HL-60 (cell line): ENCODE measurements around the gene SEMA3D.

Source experiments
- GABPA ChIP-seq: IDR thresholded peaks from 2 replicates; pipeline ENCODE4 v1.6.1; 2012; ENCODE audit warnings: low read depth
- POLR2AphosphoS5 ChIP-seq: IDR thresholded peaks from 2 replicates; pipeline ENCODE4 v1.6.1; 2012; ENCODE audit warnings: low read depth
- TF ChIP-seq, protein P1 (sequence below): IDR thresholded peaks from one replicate; pipeline ENCODE4 v1.5.1; 2011; ENCODE audit warnings: low read length, control low read depth, inconsistent platforms; ENCODE audit not compliant: insufficient read depth
- TF ChIP-seq, protein P2 (sequence below): IDR thresholded peaks from 2 replicates; pipeline ENCODE4 v1.6.1; 2012; ENCODE audit warnings: low read depth; ENCODE audit not compliant: insufficient replicate concordance

DNA sequence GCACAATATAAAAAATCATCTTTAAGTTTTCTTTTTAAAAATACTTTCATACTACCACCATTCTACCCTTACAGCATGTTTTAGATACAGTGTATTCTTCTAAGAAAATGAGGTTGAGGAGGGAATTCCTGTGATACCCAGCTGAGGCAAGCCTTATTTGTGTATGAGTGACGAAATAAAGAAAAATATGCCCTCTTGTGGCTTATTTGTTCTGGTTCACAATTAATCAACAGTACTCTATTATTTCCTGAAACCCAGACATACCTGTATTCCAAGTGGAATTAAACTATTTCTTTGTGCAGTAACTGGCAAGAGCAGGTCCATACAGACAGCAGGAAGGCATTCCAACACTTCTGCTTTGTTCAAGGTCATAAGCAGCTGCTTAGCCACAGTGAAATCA lies 4.5 kb upstream of the SEMA3D start:
- TF ChIP-seq, protein P1, sequence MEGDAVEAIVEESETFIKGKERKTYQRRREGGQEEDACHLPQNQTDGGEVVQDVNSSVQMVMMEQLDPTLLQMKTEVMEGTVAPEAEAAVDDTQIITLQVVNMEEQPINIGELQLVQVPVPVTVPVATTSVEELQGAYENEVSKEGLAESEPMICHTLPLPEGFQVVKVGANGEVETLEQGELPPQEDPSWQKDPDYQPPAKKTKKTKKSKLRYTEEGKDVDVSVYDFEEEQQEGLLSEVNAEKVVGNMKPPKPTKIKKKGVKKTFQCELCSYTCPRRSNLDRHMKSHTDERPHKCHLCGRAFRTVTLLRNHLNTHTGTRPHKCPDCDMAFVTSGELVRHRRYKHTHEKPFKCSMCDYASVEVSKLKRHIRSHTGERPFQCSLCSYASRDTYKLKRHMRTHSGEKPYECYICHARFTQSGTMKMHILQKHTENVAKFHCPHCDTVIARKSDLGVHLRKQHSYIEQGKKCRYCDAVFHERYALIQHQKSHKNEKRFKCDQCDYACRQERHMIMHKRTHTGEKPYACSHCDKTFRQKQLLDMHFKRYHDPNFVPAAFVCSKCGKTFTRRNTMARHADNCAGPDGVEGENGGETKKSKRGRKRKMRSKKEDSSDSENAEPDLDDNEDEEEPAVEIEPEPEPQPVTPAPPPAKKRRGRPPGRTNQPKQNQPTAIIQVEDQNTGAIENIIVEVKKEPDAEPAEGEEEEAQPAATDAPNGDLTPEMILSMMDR = no peak
- TF ChIP-seq, protein P2, sequence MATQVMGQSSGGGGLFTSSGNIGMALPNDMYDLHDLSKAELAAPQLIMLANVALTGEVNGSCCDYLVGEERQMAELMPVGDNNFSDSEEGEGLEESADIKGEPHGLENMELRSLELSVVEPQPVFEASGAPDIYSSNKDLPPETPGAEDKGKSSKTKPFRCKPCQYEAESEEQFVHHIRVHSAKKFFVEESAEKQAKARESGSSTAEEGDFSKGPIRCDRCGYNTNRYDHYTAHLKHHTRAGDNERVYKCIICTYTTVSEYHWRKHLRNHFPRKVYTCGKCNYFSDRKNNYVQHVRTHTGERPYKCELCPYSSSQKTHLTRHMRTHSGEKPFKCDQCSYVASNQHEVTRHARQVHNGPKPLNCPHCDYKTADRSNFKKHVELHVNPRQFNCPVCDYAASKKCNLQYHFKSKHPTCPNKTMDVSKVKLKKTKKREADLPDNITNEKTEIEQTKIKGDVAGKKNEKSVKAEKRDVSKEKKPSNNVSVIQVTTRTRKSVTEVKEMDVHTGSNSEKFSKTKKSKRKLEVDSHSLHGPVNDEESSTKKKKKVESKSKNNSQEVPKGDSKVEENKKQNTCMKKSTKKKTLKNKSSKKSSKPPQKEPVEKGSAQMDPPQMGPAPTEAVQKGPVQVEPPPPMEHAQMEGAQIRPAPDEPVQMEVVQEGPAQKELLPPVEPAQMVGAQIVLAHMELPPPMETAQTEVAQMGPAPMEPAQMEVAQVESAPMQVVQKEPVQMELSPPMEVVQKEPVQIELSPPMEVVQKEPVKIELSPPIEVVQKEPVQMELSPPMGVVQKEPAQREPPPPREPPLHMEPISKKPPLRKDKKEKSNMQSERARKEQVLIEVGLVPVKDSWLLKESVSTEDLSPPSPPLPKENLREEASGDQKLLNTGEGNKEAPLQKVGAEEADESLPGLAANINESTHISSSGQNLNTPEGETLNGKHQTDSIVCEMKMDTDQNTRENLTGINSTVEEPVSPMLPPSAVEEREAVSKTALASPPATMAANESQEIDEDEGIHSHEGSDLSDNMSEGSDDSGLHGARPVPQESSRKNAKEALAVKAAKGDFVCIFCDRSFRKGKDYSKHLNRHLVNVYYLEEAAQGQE = no peak
- TF ChIP-seq GABPA (no peak), POLR2AphosphoS5 (no peak)
